HG03442 (cell line): ENCODE results near the gene ZNF320.
"Not testable (repeated sequence)": the region's sequence is repeated elsewhere in the genome, so short reads cannot be mapped to it uniquely, and the experiment has no call there.

Experiments used
- ATAC-seq: cut with Tn5 transposase; IDR thresholded peaks from one replicate; pipeline ENCODE4 v1.9.1; 2021; ENCODE audit warnings: mild to moderate bottlenecking, moderate library complexity; ENCODE audit not compliant: unreplicated experiment

The ZNF320 gene

DNA sequence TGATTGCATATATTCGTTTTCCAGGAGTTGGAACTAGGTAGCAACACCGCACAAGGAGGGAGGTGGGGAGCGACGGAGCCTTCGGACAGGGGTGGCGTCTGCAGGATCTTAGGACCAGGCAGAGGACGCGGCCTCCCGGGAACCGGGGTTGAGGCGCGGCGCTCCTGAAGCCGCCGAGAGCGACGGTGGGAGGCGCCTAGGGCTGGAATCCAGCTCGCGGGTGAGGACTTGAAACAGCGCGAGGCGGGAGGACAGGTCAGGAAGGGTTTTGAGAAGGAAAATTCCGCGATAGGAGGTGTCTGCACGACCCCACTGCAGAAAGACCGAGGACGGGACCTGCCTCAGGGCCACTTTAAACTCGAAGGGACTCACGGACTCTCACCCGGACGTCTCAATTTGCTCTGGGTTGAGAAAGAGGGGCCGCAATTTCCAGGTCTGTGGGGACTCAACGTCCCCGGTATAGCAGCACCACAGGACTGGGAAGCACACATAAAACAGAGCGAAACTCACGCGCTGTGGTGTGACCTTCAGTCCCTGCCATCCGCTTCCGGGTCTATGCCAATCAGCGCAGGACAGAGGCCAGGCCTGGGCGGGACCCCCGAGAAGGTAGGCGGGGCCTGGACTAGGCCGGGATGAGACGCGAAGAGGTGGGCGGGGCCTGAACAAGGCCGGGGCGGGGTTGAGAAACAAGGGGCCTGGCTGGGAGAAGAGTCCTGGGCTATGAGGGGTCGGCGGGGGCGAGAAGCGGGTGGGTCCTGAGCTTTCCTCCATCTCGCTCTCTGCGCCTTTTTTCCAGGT, at the start of gene ZNF320:
Gene ZNF320 (minus strand): TSS at position 498 of the 798 bp plus-strand sequence. CDS start 7,380 bp downstream, outside the sequence.
- peak; percentile 96 for ATAC-seq

DNA sequence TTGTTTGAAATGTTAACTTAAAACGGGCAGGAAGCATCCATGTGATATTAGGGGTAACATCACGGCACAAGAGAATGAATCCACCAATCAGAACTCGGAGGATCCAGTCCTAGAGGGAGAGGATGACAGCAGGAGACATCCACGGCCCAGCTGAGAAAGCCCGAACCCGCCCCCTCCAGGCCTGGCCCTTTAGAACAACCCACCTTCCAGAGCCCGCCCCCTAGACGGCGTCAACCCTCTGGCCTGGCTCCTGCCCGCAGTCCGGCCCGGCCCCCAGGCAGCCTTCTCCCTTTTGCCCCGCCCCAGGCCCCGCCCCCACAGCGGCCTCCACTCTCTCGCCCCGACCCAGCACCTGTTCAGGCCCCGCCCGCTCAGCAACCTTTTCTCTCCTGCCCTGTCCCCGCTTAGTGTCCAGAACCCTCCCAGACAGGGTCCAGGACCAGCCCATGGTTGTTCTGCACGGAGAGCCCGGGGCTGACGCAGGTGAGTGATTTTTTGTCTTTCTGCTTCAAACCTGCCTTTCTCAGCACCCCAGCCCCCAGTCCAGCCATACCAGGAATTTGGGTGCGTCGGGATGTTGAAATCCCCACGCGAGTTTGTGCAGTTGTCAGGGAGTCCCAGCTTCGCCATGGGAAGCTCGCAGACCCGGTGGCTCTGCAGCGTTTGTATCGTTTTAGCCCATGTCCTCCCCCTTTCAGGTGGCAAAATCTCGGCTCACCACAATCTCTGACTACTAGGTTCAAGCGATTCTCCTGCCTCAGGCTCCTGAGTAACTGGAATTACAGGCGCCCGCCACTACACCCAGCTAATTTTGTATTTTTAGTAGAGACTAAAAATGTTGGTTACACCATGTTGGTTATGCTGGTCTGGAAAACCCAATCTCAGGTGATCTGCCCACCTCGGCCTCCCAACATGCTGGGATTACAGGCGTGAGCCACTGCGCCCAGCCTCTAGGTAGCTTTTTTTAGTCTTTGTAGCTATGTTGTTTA, 49.2 kb upstream of the ZNF320 start:
- ATAC-seq = no peak

DNA sequence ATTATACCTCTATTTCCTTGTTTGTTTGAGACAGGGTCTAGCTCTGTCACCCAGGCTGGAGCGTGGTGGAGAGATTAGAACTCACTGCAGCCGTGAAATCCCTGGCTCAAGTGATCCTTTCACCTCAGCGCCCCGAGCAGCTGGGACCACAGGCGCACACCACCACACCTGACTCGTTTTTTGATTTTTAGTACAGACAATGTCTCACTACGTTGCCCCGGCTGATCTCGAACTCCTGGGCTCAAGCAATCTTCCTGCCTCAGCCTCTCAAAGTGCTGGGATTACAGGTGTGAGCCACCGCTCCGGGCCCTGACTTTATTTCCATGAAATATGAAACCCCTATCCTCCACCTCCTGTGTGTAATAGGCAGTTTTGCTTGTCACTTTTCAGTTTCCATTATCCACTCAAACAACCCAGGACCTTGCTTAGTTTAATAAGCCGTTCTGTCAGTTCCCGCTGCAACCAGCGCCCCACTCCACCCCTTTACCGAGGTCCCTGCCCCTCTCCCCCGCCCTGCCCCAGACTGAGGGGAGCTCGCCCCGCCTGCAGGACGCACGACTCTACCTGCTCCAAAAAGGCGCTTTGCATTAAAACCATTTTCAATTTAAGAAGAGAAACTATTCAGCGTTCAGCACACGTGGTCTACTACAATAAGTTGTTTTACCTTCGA, 48.4 kb upstream of the ZNF320 start:
- ATAC-seq = no peak

GRCh38 chr19:52944703-52945493, 47.5 kb upstream of the ZNF320 start:
- ATAC-seq = not testable (repeated sequence)

DNA sequence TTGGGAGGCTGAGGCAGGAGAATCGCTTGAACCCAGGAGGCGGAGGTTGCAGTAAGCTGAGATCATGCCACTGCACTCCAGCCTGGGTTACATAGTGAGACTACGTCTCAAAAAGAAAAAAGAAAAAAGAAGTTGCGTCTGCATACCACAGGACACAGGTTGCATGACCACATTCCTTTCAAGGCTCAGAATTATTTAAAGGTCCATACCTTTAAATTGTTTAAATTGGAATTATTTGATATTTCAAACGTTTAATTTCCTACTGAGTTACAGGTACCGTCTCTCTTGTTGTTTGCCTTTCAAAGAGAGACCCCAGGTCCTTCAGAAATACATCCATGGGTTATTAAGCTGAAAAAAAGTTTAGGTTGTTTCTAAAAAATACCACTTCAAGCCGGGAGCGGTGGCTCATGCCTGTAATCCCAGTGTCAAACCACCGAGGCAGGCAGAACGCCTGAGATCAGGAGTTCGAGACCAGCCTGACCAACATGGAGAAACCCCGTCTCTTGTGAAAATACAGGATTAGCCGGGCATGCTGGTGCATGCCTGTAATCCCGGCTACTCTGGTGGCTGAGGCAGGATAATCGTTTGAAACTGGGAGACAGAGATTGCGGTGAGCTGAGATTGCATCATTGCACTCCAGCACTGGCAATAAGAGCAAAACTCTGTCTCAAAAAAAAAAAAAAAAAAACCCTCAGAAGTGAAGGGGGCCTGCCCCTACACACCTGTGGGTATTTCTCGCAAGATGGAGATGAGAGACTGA, 46.6 kb upstream of the ZNF320 start:
- no peak for ATAC-seq

- ATAC-seq = no peak
Measured at GRCh38 chr19:52943134-52943883, 45.9 kb upstream of the ZNF320 start.

- ATAC-seq = peak; percentile 98
Measured at GRCh38 chr19:52942386-52943133, 45.1 kb upstream of the ZNF320 start.

GRCh38 chr19:52941941-52942385, 44.5 kb upstream of the ZNF320 start:
- peak; percentile 26 for ATAC-seq

- not testable (repeated sequence) for ATAC-seq
Measured at GRCh38 chr19:52941523-52941922, 44.1 kb upstream of the ZNF320 start.

GRCh38 chr19:52940905-52941304, 43.5 kb upstream of the ZNF320 start:
- not testable (repeated sequence) for ATAC-seq

DNA sequence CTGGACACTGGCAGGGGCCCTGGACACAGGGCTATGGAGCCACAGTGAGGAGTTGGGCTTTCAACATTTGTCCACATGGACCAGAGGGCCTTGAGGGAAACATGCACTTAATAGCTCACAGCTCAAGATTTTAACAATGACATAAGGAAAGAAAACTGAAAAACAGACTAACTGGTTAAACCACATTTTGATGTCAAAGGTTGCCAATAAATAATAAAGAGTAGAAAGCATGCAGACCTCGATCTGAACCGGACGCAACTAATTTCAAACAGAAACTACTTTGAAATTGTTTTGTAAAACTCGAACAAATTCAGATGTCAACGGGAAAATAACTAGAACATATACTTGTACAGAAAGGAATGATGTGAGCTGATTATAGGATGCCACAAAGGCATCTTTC, 41.3 kb upstream of the ZNF320 start:
- no peak for ATAC-seq

DNA sequence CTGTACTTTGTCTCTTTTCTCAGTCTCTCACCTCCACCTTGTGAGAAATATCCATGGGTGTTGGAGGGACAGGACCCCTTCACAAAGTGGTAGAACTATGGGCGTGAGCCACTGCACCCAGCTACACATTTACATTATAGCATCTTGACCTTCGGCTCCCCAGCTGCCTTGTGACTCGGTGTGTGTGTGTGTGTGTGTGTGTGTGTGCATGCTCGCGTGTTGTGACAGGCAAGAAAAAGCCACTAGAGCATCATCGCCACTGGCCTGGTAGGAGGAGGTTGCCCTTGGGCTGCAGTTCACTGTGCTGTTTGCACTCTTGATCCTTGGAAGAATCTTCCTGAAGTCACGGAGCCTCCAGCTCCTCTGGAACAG, 39.5 kb upstream of the ZNF320 start:
- ATAC-seq = no peak

- no peak for ATAC-seq
Measured at GRCh38 chr19:52936151-52936953, 38.9 kb upstream of the ZNF320 start.

DNA sequence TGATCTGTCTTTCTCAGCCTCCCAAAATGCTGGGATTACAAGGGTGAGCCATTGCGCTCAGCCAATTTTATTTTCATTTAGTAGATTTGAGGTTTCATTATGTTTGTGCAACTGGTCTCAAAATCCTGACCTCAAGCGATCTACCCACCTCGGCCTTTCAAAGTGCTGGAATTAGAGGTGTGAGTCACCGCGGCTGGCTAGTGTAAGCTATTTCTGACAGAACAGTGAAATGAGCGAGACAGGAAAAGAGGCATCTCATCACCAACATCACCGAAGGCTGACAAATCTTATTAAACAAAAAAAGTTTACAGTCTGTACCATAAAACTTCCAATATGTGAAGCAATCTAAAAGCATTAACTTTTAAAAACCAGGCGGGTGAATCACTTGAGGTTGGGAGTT, 38.0 kb upstream of the ZNF320 start:
- no peak for ATAC-seq

GRCh38 chr19:52924641-52925040, 27.2 kb upstream of the ZNF320 start:
- ATAC-seq = not testable (repeated sequence)

- ATAC-seq = no peak
Measured at GRCh38 chr19:52923778-52924593, 26.6 kb upstream of the ZNF320 start.
